ENCODE measurements around the gene YIF1A. TPM values are rescaled to one million over a fixed set of nuclear protein-coding genes. Genes with fewer than 3 reads are reported as not detected.

The YIF1A gene
- polyA plus RNA-seq, 1 of the 3 experiments (the other 2 are of a cell fraction) = 123 TPM

DNA sequence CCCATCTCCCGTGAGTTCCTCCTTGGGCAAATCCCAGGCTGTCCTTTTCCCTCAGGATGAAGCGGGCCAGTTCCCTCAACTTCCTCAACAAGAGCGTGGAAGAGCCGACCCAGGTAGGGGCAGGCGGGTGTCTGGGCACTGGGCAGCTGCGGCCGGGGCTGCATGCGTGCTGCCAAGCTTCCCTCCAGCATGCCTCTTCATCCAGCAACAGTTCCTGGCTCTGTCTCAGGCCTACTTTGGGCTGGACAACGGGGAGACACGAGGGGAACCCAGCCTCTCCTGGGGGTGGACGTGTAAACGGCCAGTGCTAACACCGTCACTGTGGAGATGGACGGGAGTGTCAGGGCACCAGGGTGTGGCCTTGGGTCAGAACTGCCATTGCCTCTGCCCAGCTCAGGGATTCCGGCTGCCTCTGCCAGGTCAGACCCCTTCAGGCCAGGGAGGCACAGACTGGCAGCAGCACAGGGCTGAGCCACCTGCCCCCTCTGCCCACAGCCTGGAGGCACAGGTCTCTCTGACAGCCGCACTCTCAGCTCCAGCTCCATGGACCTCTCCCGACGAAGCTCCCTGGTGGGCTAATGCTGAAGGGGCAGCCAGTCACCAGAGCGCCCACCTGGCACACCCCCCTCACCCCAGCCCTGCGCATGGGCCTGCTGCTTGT is 22.4 kb downstream of the YIF1A start:
- Histone ChIP-seq H3F3A (replicated peaks; ENCODE audit: insufficient read depth) (peaks cover 16% of the 10 kb centered on the region), H3K9me2 (no peaks in the 10 kb centered on the region), H3K4me3 (ENCODE audit: low read depth in 2 of 2, low read length in 1 of 2) (peak overlapping the region; percentile 72 to 89), H3K36me3 (replicated peaks in 1 of 2; ENCODE audit: control insufficient read depth in 1 of 2, insufficient read depth in 2 of 2, low read length in 1 of 2) (peaks cover 10 to 44% of the 10 kb centered on the region in 2 experiments), H3K9me3 (no peaks in the 10 kb centered on the region), H2AFZ (ENCODE audit: low read depth) (no peak overlapping the region), H3K27ac (ENCODE audit: low read depth in 2 of 2, low read length in 1 of 2) (peak overlapping the region; percentile 75 to 84), H3K4me1 (ENCODE audit: control insufficient read depth in 1 of 2, insufficient read depth in 2 of 2, low read depth in 1 of 2, low read length in 1 of 2) (peaks cover 11 to 14% of the 10 kb centered on the region in 2 experiments; a peak in 2 of 4 replicates), H3K27me3 (ENCODE audit: insufficient read depth) (no peaks in the 10 kb centered on the region), H3K4me2 (peak overlapping the region; percentile 96), H3K9ac (peak overlapping the region; percentile 8; the same call in 1 of the 2 replicates), H3K79me2 (ENCODE audit: insufficient read depth) (peaks cover 29% of the 10 kb centered on the region), H4K20me1 (ENCODE audit: insufficient read depth) (no peaks in the 10 kb centered on the region; the same call in 1 of the 2 replicates)
- no peak for DNase-seq
- ChIA-PET POLR2A (interaction anchor here (0.6 to 2.3 kb wide), 4 partner anchors 11 to 877 kb away, joined by 3 to 6 read pairs (median 3); partner anchors contain the start of gene RIN1), CTCF (interaction anchor here (1.0 to 9.4 kb wide), 8 partner anchors 13 to 68 kb away, joined by 3 to 111 read pairs (median 4); partner anchors contain the start of genes CNIH2 and YIF1A)
- TF ChIP-seq, protein P1, sequence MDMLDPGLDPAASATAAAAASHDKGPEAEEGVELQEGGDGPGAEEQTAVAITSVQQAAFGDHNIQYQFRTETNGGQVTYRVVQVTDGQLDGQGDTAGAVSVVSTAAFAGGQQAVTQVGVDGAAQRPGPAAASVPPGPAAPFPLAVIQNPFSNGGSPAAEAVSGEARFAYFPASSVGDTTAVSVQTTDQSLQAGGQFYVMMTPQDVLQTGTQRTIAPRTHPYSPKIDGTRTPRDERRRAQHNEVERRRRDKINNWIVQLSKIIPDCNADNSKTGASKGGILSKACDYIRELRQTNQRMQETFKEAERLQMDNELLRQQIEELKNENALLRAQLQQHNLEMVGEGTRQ (IDR thresholded peaks at IDR 0.05; ENCODE audit: borderline replicate concordance, low read depth, low read length) = no peak
- no peak for TF ChIP-seq SIN3A (IDR thresholded peaks at IDR 0.05; ENCODE audit: borderline replicate concordance, low read depth, low read length)
- TF ChIP-seq, protein P2, sequence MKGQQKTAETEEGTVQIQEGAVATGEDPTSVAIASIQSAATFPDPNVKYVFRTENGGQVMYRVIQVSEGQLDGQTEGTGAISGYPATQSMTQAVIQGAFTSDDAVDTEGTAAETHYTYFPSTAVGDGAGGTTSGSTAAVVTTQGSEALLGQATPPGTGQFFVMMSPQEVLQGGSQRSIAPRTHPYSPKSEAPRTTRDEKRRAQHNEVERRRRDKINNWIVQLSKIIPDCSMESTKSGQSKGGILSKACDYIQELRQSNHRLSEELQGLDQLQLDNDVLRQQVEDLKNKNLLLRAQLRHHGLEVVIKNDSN (IDR thresholded peaks at IDR 0.05; ENCODE audit: borderline replicate concordance, low read depth) = no peak
- TF ChIP-seq, protein P3, sequence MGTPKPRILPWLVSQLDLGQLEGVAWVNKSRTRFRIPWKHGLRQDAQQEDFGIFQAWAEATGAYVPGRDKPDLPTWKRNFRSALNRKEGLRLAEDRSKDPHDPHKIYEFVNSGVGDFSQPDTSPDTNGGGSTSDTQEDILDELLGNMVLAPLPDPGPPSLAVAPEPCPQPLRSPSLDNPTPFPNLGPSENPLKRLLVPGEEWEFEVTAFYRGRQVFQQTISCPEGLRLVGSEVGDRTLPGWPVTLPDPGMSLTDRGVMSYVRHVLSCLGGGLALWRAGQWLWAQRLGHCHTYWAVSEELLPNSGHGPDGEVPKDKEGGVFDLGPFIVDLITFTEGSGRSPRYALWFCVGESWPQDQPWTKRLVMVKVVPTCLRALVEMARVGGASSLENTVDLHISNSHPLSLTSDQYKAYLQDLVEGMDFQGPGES (IDR thresholded peaks at IDR 0.05; ENCODE audit: low read depth, low read length) = no peak
- no peak for TF ChIP-seq NRF1 (IDR thresholded peaks at IDR 0.05; ENCODE audit: low read depth, low read length)
- TF ChIP-seq NFIC (IDR thresholded peaks at IDR 0.05; ENCODE audit: borderline replicate concordance) = no peak
- no peak for TF ChIP-seq JUND (IDR thresholded peaks at IDR 0.05)
- TF ChIP-seq FOXJ3 (CRISPR knock-in tag; IDR thresholded peaks at IDR 0.05) = no peak
- TF ChIP-seq EZH2phosphoT487 (IDR thresholded peaks at IDR 0.05; ENCODE audit: borderline replicate concordance, low read depth) = no peak
- no peak for TF ChIP-seq YY1 (IDR thresholded peaks at IDR 0.05; ENCODE audit: low read depth)
- TF ChIP-seq RCOR1 (IDR thresholded peaks at IDR 0.05; ENCODE audit: low read length) = no peak
- TF ChIP-seq POLR2AphosphoS5 (IDR thresholded peaks at IDR 0.05; ENCODE audit: low read depth, low read length) = no peak
- no peak for TF ChIP-seq TEAD4 (IDR thresholded peaks at IDR 0.05; ENCODE audit: borderline replicate concordance, insufficient read depth)
- no peak for TF ChIP-seq CHD2 (IDR thresholded peaks at IDR 0.05; ENCODE audit: low read length, partially characterized antibody)
- no peak for TF ChIP-seq FOSL2 (IDR thresholded peaks at IDR 0.05; ENCODE audit: borderline replicate concordance, low read depth)
- TF ChIP-seq, protein P4, sequence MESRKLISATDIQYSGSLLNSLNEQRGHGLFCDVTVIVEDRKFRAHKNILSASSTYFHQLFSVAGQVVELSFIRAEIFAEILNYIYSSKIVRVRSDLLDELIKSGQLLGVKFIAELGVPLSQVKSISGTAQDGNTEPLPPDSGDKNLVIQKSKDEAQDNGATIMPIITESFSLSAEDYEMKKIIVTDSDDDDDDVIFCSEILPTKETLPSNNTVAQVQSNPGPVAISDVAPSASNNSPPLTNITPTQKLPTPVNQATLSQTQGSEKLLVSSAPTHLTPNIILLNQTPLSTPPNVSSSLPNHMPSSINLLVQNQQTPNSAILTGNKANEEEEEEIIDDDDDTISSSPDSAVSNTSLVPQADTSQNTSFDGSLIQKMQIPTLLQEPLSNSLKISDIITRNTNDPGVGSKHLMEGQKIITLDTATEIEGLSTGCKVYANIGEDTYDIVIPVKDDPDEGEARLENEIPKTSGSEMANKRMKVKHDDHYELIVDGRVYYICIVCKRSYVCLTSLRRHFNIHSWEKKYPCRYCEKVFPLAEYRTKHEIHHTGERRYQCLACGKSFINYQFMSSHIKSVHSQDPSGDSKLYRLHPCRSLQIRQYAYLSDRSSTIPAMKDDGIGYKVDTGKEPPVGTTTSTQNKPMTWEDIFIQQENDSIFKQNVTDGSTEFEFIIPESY (IDR thresholded peaks at IDR 0.05; ENCODE audit: borderline replicate concordance, low read depth) = no peak
- no peak for TF ChIP-seq GABPA (IDR thresholded peaks at IDR 0.05; ENCODE audit: low read depth)
- 85% methylated on average over 14 of the region's 20 CpGs for WGBS (ENCODE audit: low lambda C conversion rate)

Measured in SK-N-SH (cell line).